Measurements from ENCODE around the gene MRTFB.

The MRTFB gene

DNA sequence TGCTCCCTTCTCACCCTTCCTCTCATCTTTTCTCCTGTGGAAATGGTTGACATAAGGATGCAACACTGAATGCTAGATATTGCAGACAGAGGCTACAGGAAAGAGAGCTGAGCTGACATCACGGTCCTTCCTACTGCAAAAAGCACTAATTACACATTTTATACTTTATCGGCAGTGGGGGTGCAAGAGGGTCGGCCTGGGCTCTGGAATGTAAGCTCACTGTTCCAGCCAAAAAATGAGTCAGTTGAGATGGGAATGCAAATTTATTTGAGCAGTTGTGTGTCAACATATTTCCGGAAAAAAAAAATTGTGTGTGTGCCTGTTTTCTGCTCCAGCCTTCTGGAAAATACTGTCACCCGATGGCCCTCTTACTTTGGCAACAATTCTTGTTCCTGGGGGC lies 14.1 kb upstream of the MRTFB start:
- Histone ChIP-seq H3K4me2 (ENCODE audit: low read length) (no peak overlapping the region), H3K27me3 (ENCODE audit: insufficient read depth, low read length, poor library complexity) (no peaks in the 10 kb centered on the region), H4K5ac (ENCODE audit: low read length) (no peak overlapping the region), H4K8ac (ENCODE audit: low read depth, low read length) (no peak overlapping the region), H2BK5ac (ENCODE audit: low read length) (no peak overlapping the region), H3K4me3 (ENCODE audit: low read length) (no peak overlapping the region), H3K79me2 (ENCODE audit: control insufficient read depth, insufficient read depth, low read length) (no peaks in the 10 kb centered on the region), H3K4me1 (ENCODE audit: control insufficient read depth, low read depth, low read length) (no peaks in the 10 kb centered on the region), H2AK5ac (ENCODE audit: low read length) (no peak overlapping the region), H2BK120ac (ENCODE audit: low read depth, low read length) (no peak overlapping the region), H2BK15ac (replicated peaks; ENCODE audit: low read depth) (no peak overlapping the region), H3K56ac (ENCODE audit: low read length) (no peak overlapping the region), H3K9ac (ENCODE audit: low read length) (no peak overlapping the region), H3K79me1 (ENCODE audit: low read length) (no peaks in the 10 kb centered on the region), H3K18ac (ENCODE audit: low read length) (no peak overlapping the region), H3K23ac (ENCODE audit: low read length) (no peak overlapping the region), H3K4ac (ENCODE audit: low read depth, low read length) (no peak overlapping the region), H3K36me3 (ENCODE audit: control insufficient read depth, insufficient read depth, low read length) (no peaks in the 10 kb centered on the region), H3K27ac (ENCODE audit: low read depth, low read length) (no peak overlapping the region)
- no CpG with 5 or more reads among the region's 5 CpGs for WGBS (ENCODE audit: extremely low coverage, insufficient coverage, low lambda C conversion rate)
- DNase-seq, result no peak

DNA sequence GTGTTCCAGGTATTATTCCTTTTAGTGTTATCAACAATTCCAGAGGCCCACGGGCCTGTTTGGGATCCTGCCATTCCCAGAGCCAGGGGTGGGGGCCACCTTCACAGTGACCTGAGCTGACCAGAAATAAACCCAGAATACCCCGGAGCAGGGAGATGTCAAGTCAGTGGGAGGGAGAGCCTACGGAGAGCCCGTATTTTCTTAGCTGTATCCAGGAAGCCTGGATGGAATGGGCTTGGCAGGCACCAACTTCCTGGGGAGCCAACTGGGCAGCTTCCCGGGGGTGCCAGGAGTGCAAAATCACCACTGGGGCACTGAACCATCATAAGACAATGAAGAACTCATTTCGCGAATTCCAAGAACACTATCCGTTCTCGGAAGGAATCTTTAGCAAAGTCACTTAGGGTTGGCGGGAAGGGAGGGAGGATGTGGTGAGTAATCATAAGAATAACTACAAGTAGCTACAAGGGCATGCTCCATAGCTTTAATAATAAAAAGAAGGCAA lies 13.2 kb upstream of the MRTFB start:
- Histone ChIP-seq H3K27me3 (ENCODE audit: insufficient read depth, low read length, poor library complexity) (no peaks in the 10 kb centered on the region), H2BK15ac (replicated peaks; ENCODE audit: low read depth) (no peak overlapping the region), H4K8ac (ENCODE audit: low read depth, low read length) (no peak overlapping the region), H3K4me2 (ENCODE audit: low read length) (no peak overlapping the region), H3K56ac (ENCODE audit: low read length) (no peak overlapping the region), H3K23ac (ENCODE audit: low read length) (no peak overlapping the region), H3K18ac (ENCODE audit: low read length) (no peak overlapping the region), H3K4ac (ENCODE audit: low read depth, low read length) (no peak overlapping the region), H2BK120ac (ENCODE audit: low read depth, low read length) (no peak overlapping the region), H3K79me2 (ENCODE audit: control insufficient read depth, insufficient read depth, low read length) (no peaks in the 10 kb centered on the region), H2BK5ac (ENCODE audit: low read length) (no peak overlapping the region), H3K4me3 (ENCODE audit: low read length) (no peak overlapping the region), H3K36me3 (ENCODE audit: control insufficient read depth, insufficient read depth, low read length) (no peaks in the 10 kb centered on the region), H3K27ac (ENCODE audit: low read depth, low read length) (no peak overlapping the region), H4K5ac (ENCODE audit: low read length) (no peak overlapping the region), H3K9ac (ENCODE audit: low read length) (no peak overlapping the region), H2AK5ac (ENCODE audit: low read length) (no peak overlapping the region), H3K79me1 (ENCODE audit: low read length) (no peaks in the 10 kb centered on the region), H3K4me1 (ENCODE audit: control insufficient read depth, low read depth, low read length) (no peaks in the 10 kb centered on the region)
- WGBS (ENCODE audit: extremely low coverage, insufficient coverage, low lambda C conversion rate), result no CpG with 5 or more reads among the region's 10 CpGs
- DNase-seq, result no peak

DNA sequence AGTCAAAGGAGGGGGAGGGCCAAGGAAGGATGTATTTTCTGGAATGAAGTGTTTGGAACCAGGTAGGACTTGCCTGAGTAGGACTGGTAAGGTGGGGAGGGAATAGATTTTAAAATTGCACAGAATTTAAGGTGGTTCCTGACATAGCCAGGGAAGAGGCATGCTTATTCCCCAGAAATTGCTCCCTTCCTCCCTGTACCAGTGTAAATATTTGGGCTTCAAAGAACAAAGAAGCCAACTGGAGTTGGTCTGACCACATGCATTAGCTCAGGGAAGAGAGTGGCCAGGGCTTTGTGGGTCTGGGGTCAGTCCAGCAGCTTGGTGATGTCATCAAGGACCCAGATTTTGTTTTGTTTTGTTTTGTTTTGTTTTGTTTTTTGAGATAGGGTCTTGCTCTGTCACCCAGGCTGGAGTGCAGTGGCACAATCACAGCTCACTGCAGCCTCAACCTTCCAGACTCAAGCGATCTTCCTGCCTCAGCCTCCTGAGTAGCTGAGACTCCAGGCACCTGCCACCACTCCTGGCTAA lies 9.3 kb upstream of the MRTFB start:
- Histone ChIP-seq H3K18ac (ENCODE audit: low read length) (no peak overlapping the region), H3K56ac (ENCODE audit: low read length) (no peak overlapping the region), H3K27ac (ENCODE audit: low read depth, low read length) (no peak overlapping the region), H3K23ac (ENCODE audit: low read length) (no peak overlapping the region), H2BK5ac (ENCODE audit: low read length) (no peak overlapping the region), H3K4ac (ENCODE audit: low read depth, low read length) (no peak overlapping the region), H3K79me1 (ENCODE audit: low read length) (no peaks in the 10 kb centered on the region), H2AK5ac (ENCODE audit: low read length) (no peak overlapping the region), H3K9ac (ENCODE audit: low read length) (no peak overlapping the region), H3K4me2 (ENCODE audit: low read length) (no peak overlapping the region), H3K4me1 (ENCODE audit: control insufficient read depth, low read depth, low read length) (no peaks in the 10 kb centered on the region), H4K5ac (ENCODE audit: low read length) (no peak overlapping the region), H4K8ac (ENCODE audit: low read depth, low read length) (no peak overlapping the region), H3K4me3 (ENCODE audit: low read length) (no peak overlapping the region), H3K27me3 (ENCODE audit: insufficient read depth, low read length, poor library complexity) (no peaks in the 10 kb centered on the region), H3K79me2 (ENCODE audit: control insufficient read depth, insufficient read depth, low read length) (no peaks in the 10 kb centered on the region), H3K36me3 (ENCODE audit: control insufficient read depth, insufficient read depth, low read length) (no peaks in the 10 kb centered on the region), H2BK120ac (ENCODE audit: low read depth, low read length) (no peak overlapping the region), H2BK15ac (replicated peaks; ENCODE audit: low read depth) (no peak overlapping the region)
- WGBS (ENCODE audit: extremely low coverage, insufficient coverage, low lambda C conversion rate), result no CpG with 5 or more reads among the region's 1 CpG
- no peak for DNase-seq

DNA sequence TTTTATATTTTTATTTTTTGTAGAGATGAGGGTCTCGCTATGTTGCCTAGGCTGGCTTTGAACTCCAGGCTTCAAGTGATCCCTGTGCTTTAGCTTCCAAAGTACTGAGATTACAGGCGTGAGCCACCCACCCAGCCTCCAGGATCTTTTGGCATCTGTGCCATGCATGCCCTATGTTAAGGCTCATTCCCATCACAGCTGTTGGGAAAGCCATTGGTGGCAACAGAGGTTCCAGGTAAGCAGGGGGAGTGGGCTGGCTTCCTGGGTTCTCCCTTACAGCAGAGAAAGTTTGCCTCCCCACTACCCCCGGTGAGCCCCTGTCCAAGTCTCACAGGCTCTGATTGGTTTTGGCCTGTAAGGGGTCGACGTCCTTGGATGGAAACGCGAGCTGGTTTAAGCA lies 8.9 kb upstream of the MRTFB start:
- Histone ChIP-seq H2BK5ac (ENCODE audit: low read length) (no peak overlapping the region), H3K27me3 (ENCODE audit: insufficient read depth, low read length, poor library complexity) (no peaks in the 10 kb centered on the region), H2BK120ac (ENCODE audit: low read depth, low read length) (no peak overlapping the region), H3K4me2 (ENCODE audit: low read length) (no peak overlapping the region), H3K23ac (ENCODE audit: low read length) (no peak overlapping the region), H3K4me3 (ENCODE audit: low read length) (no peak overlapping the region), H3K79me1 (ENCODE audit: low read length) (no peaks in the 10 kb centered on the region), H3K4me1 (ENCODE audit: control insufficient read depth, low read depth, low read length) (no peaks in the 10 kb centered on the region), H3K9ac (ENCODE audit: low read length) (no peak overlapping the region), H2BK15ac (replicated peaks; ENCODE audit: low read depth) (no peak overlapping the region), H3K18ac (ENCODE audit: low read length) (no peak overlapping the region), H3K79me2 (ENCODE audit: control insufficient read depth, insufficient read depth, low read length) (no peaks in the 10 kb centered on the region), H3K36me3 (ENCODE audit: control insufficient read depth, insufficient read depth, low read length) (no peaks in the 10 kb centered on the region), H4K8ac (ENCODE audit: low read depth, low read length) (no peak overlapping the region), H3K27ac (ENCODE audit: low read depth, low read length) (no peak overlapping the region), H2AK5ac (ENCODE audit: low read length) (no peak overlapping the region), H3K4ac (ENCODE audit: low read depth, low read length) (no peak overlapping the region), H3K56ac (ENCODE audit: low read length) (no peak overlapping the region), H4K5ac (ENCODE audit: low read length) (no peak overlapping the region)
- no peak for DNase-seq
- WGBS (ENCODE audit: extremely low coverage, insufficient coverage, low lambda C conversion rate), result no CpG with 5 or more reads among the region's 7 CpGs

DNA sequence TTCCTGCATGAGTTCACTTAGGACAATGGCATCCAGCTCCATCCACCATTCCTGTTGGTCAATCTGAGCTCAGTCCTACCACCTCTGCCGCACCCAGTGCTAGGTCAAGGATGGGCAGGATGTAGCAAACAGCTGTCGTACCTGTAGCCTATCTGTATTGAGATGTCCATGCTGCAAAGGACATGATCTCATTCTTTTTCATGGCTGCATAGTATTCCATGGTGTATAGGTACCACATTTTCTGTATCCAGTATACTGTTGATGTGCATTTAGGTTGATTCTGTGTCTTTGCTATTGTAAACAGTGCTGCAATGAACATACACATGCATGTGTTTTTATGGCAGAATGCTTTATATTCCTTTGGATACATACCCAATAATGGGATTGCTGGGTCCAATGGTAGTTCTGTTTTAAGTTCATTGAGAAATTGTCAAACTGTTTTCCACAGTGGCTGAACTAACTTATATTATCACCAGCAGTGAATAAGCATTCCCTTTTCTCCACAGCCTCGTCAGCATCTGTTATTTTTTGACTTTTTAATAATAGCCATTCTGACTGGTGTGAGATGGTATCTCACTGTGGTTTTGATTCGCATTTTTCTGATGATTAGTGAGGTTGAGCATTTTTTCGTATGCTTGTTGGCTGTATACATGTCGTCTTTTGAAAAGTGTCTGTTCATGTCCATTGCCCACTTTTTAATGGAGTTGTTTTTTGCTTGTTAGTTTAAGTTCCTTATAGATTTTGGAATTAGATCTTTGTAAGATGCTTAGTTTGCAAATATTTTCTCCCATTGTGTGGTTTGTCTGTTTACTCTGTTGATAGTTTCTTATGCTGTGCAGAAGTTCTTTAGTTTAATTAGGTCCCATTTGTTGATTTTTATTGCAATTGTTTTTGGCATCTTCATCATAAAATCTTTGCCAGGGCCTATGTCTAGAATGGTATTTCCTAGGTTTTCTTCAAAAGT lies 7.2 kb upstream of the MRTFB start:
- H4K5ac ChIP-seq (ENCODE audit: low read length), result no peak overlapping the region
- DNase-seq, result no peak
- H3K27me3 ChIP-seq (ENCODE audit: insufficient read depth, low read length, poor library complexity), result no peaks in the 10 kb centered on the region
- H2BK5ac ChIP-seq (ENCODE audit: low read length), result no peak overlapping the region
- H3K4me3 ChIP-seq (ENCODE audit: low read length), result no peak overlapping the region
- no peak overlapping the region for H3K23ac ChIP-seq (ENCODE audit: low read length)
- WGBS (ENCODE audit: extremely low coverage, insufficient coverage, low lambda C conversion rate), result no CpG with 5 or more reads among the region's 6 CpGs
- no peaks in the 10 kb centered on the region for H3K79me1 ChIP-seq (ENCODE audit: low read length)
- no peak overlapping the region for H3K4me2 ChIP-seq (ENCODE audit: low read length)
- no peak overlapping the region for H3K27ac ChIP-seq (ENCODE audit: low read depth, low read length)
- no peak overlapping the region for H2BK120ac ChIP-seq (ENCODE audit: low read depth, low read length)
- H3K56ac ChIP-seq (ENCODE audit: low read length), result no peak overlapping the region
- H3K18ac ChIP-seq (ENCODE audit: low read length), result no peak overlapping the region
- no peaks in the 10 kb centered on the region for H3K79me2 ChIP-seq (ENCODE audit: control insufficient read depth, insufficient read depth, low read length)
- H4K8ac ChIP-seq (ENCODE audit: low read depth, low read length), result no peak overlapping the region
- H3K9ac ChIP-seq (ENCODE audit: low read length), result no peak overlapping the region
- H2AK5ac ChIP-seq (ENCODE audit: low read length), result no peak overlapping the region
- no peaks in the 10 kb centered on the region for H3K4me1 ChIP-seq (ENCODE audit: control insufficient read depth, low read depth, low read length)
- no peaks in the 10 kb centered on the region for H3K36me3 ChIP-seq (ENCODE audit: control insufficient read depth, insufficient read depth, low read length)
- H2BK15ac ChIP-seq (replicated peaks; ENCODE audit: low read depth), result no peak overlapping the region
- no peak overlapping the region for H3K4ac ChIP-seq (ENCODE audit: low read depth, low read length)
